ENCODE measurements around the gene C16orf46. TPM values are rescaled to one million over a fixed set of nuclear protein-coding genes. Genes with fewer than 3 reads are reported as not detected.

Gene C16orf46
- total RNA-seq: 2.1 and 3.1 TPM in 2 replicates

GRCh38 chr16:81077076-81077940 lies at the start of gene C16orf46:
TSS of gene C16orf46 (minus strand) at chr16:81077238. CDS start at chr16:81063955, 13,283 bp downstream.
- H3K36me3 ChIP-seq (ENCODE audit: control insufficient read depth, insufficient read depth, low read length): no peaks in the 10 kb centered on the region
- peak; percentile 74 for DNase-seq (ENCODE audit: low read depth)
- no peaks in the 10 kb centered on the region for H3K27me3 ChIP-seq (ENCODE audit: control insufficient read depth, insufficient read depth, low read length)
- H3K4me3 ChIP-seq (ENCODE audit: low read depth, low read length): peak within 1 kb of the TSS; percentile 88
- no peak for TF ChIP-seq CTCF (IDR thresholded peaks at IDR 0.05; ENCODE audit: insufficient read depth, low read length, poor library complexity, severe bottlenecking)

GRCh38 chr16:81123092-81123852 lies 46.2 kb upstream of the C16orf46 start:
- DNase-seq (ENCODE audit: low read depth): no peak
- TF ChIP-seq CTCF (IDR thresholded peaks at IDR 0.05; ENCODE audit: insufficient read depth, low read length, poor library complexity, severe bottlenecking): no peak
- H3K27me3 ChIP-seq (ENCODE audit: control insufficient read depth, insufficient read depth, low read length): peaks cover 4% of the 10 kb centered on the region
- no peak overlapping the region for H3K4me3 ChIP-seq (ENCODE audit: low read depth, low read length)
- H3K36me3 ChIP-seq (ENCODE audit: control insufficient read depth, insufficient read depth, low read length): no peaks in the 10 kb centered on the region

- no peak overlapping the region for H3K4me3 ChIP-seq (ENCODE audit: low read depth, low read length)
- peaks cover 4% of the 10 kb centered on the region for H3K27me3 ChIP-seq (ENCODE audit: control insufficient read depth, insufficient read depth, low read length)
- TF ChIP-seq CTCF (IDR thresholded peaks at IDR 0.05; ENCODE audit: insufficient read depth, low read length, poor library complexity, severe bottlenecking): no peak
- H3K36me3 ChIP-seq (ENCODE audit: control insufficient read depth, insufficient read depth, low read length): no peaks in the 10 kb centered on the region
- DNase-seq (ENCODE audit: low read depth): no peak
These were observed 44.5 kb upstream of the C16orf46 start for GRCh38 chr16:81121474-81121990.

- Histone ChIP-seq H3K27me3 (ENCODE audit: control insufficient read depth, insufficient read depth, low read length) (peaks cover 4% of the 10 kb centered on the region), H3K36me3 (ENCODE audit: control insufficient read depth, insufficient read depth, low read length) (no peaks in the 10 kb centered on the region), H3K4me3 (ENCODE audit: low read depth, low read length) (no peak overlapping the region)
- DNase-seq (ENCODE audit: low read depth): no peak
- TF ChIP-seq CTCF (IDR thresholded peaks at IDR 0.05; ENCODE audit: insufficient read depth, low read length, poor library complexity, severe bottlenecking): no peak
These were observed 40.4 kb upstream of the C16orf46 start for GRCh38 chr16:81117436-81117835.

GRCh38 chr16:81116285-81116684 lies 39.2 kb upstream of the C16orf46 start:
- Histone ChIP-seq H3K36me3 (ENCODE audit: control insufficient read depth, insufficient read depth, low read length) (no peaks in the 10 kb centered on the region), H3K27me3 (ENCODE audit: control insufficient read depth, insufficient read depth, low read length) (peaks cover 4% of the 10 kb centered on the region), H3K4me3 (ENCODE audit: low read depth, low read length) (no peak overlapping the region)
- TF ChIP-seq CTCF (IDR thresholded peaks at IDR 0.05; ENCODE audit: insufficient read depth, low read length, poor library complexity, severe bottlenecking): no peak
- DNase-seq (ENCODE audit: low read depth): no peak
